H1 (cell line): ENCODE data around the gene UCKL1. TPM values are rescaled to one million over a fixed set of nuclear protein-coding genes. Genes with fewer than 3 reads are reported as not detected.
A peak's percentile ranks its signal among the peaks of the same experiment; 100 is the strongest.

Experiments used
- CTCF ChIA-PET: fragments of 300-600 bp; sonication (Branson Sonifier 250); formaldehyde crosslinking; loops from one replicate; lab custom pipeline; 2021; ENCODE audit not compliant: partially characterized antibody; lab: Charles Lee
- POLR2A ChIA-PET: fragments of 300-600 bp; sonication (Branson Sonifier 250); formaldehyde crosslinking; loops from one replicate; lab custom pipeline; 2021; ENCODE audit warnings: inconsistent platforms; ENCODE audit not compliant: partially characterized antibody; lab: Charles Lee
- DNase-seq, 2 experiments: peaks; one replicate each; pipeline versions ENCODE4 v3.0.0 to v3.0.0-alpha.2; 2010 to 2022; ENCODE audit warnings: low spot score in 2 of 2, low read depth in 1 of 2, mixed read lengths in 1 of 2
- FAIRE-seq: peaks from 2 replicates; lab custom pipeline; 2011; peaks lifted over from hg19 to GRCh38; lab: Jason Lieb, UNC
- H2AFZ ChIP-seq: 2 replicates; pipeline ENCODE4 v1.8.1; 2012; ENCODE audit warnings: low read length, inconsistent platforms
- H2AK5ac ChIP-seq: 2 replicates; pipeline ENCODE4 v1.6.1; 2013; ENCODE audit warnings: low read depth, low read length
- H2BK120ac ChIP-seq: replicated peaks from 2 replicates; pipeline ENCODE3; 2013; ENCODE audit warnings: low read depth, low read length, inconsistent platforms
- H2BK12ac ChIP-seq: 2 replicates; pipeline ENCODE4 v1.6.1; 2013; ENCODE audit warnings: low read depth, low read length
- H2BK15ac ChIP-seq: 2 replicates; pipeline ENCODE4 v1.6.1; 2013; ENCODE audit warnings: low read length
- H2BK20ac ChIP-seq: 2 replicates; pipeline ENCODE4 v1.6.1; 2013; ENCODE audit warnings: low read length
- H2BK5ac ChIP-seq: 2 replicates; pipeline ENCODE4 v1.6.1; 2013; ENCODE audit warnings: low read depth, low read length
- H3K14ac ChIP-seq: 2 replicates; pipeline ENCODE4 v1.6.1; 2013; ENCODE audit warnings: inconsistent platforms; ENCODE audit not compliant: insufficient read length
- H3K18ac ChIP-seq: 2 replicates; pipeline ENCODE4 v1.6.1; 2013; ENCODE audit warnings: low read length; ENCODE audit errors: extremely low read depth
- H3K23ac ChIP-seq: 2 replicates; pipeline ENCODE4 v1.6.1; 2013; ENCODE audit warnings: inconsistent platforms; ENCODE audit not compliant: insufficient read length
- H3K23me2 ChIP-seq: 2 replicates; pipeline ENCODE4 v1.6.1; 2013; ENCODE audit warnings: low read depth, low read length
- H3K27ac ChIP-seq: 2 replicates; pipeline ENCODE4 v1.6.1; 2011; ENCODE audit warnings: low read depth, low read length, inconsistent platforms
- H3K27me3 ChIP-seq, 4 experiments: replicated peaks in 1 of 4; 1 replicate in 1 of 4; 2 replicates in 3 of 4; pipeline versions ENCODE4 v1.6.1 to v1.8.1; 2011 to 2013; ENCODE audit warnings: low read length in 3 of 4, mild to moderate bottlenecking in 3 of 4, inconsistent platforms in 2 of 4, mixed read lengths in 2 of 4, moderate library complexity in 1 of 4; ENCODE audit not compliant: control insufficient read depth in 3 of 4, insufficient read depth in 3 of 4; ENCODE audit errors: extremely low read depth in 1 of 4
- H3K36me3 ChIP-seq, 4 experiments: 2 replicates each; pipeline versions ENCODE4 v1.6.1 to v1.8.1; 2011 to 2013; ENCODE audit warnings: mild to moderate bottlenecking in 4 of 4, low read length in 3 of 4, moderate library complexity in 2 of 4, control low read depth in 1 of 4, inconsistent platforms in 1 of 4; ENCODE audit not compliant: insufficient read depth in 4 of 4, control insufficient read depth in 2 of 4
- H3K4ac ChIP-seq: replicated peaks from 2 replicates; pipeline ENCODE3; 2013; ENCODE audit warnings: low read length, low read depth, mixed read lengths, inconsistent platforms; ENCODE audit not compliant: insufficient read length
- H3K4me1 ChIP-seq, 4 experiments: replicated peaks in 1 of 4; 1 replicate in 1 of 4; 2 replicates in 3 of 4; pipeline versions ENCODE4 v1.6.1 to v1.8.1; 2011 to 2013; ENCODE audit warnings: low read length in 3 of 4, inconsistent platforms in 2 of 4, mixed read lengths in 1 of 4; ENCODE audit not compliant: insufficient read depth in 4 of 4, control insufficient read depth in 3 of 4
- H3K4me2 ChIP-seq, 2 experiments: 2 replicates each; pipeline versions ENCODE4 v1.6.1 to v1.8.1; 2011 to 2013; ENCODE audit warnings: low read depth in 2 of 2, low read length in 2 of 2, control low read depth in 1 of 2, inconsistent platforms in 1 of 2, mild to moderate bottlenecking in 1 of 2; ENCODE audit not compliant: insufficient read depth in 1 of 2
- H3K4me3 ChIP-seq, 4 experiments: fragments of 200-600, 300-600 bp in 1 of 4; sonication (generic), shearing (Covaris generic), sonication (Bioruptor Twin) in 1 of 4; 2 replicates each; pipeline versions ENCODE4 v1.5.1 to v1.8.1; 2011 to 2016; ENCODE audit warnings: low read length in 4 of 4, low read depth in 3 of 4, control low read depth in 2 of 4, inconsistent platforms in 2 of 4, mild to moderate bottlenecking in 2 of 4, mixed read lengths in 1 of 4, moderate library complexity in 1 of 4; ENCODE audit not compliant: insufficient read depth in 2 of 4; ENCODE audit errors: extremely low read depth in 1 of 4
- H3K56ac ChIP-seq: replicated peaks from 2 replicates; pipeline ENCODE3; 2013; ENCODE audit warnings: low read depth, mild to moderate bottlenecking, mixed read lengths, low read length, inconsistent platforms; ENCODE audit not compliant: insufficient read length
- H3K79me1 ChIP-seq: 2 replicates; pipeline ENCODE4 v1.6.1; 2013; ENCODE audit warnings: low read depth, low read length, control low read depth
- H3K79me2 ChIP-seq, 2 experiments: 2 replicates each; pipeline versions ENCODE4 v1.6.1 to v1.8.1; 2012 to 2013; ENCODE audit warnings: low read length in 2 of 2, mild to moderate bottlenecking in 2 of 2, inconsistent platforms in 1 of 2; ENCODE audit not compliant: insufficient read depth in 2 of 2, control insufficient read depth in 1 of 2
- H3K9ac ChIP-seq, 4 experiments: replicated peaks in 1 of 4; 1 replicate in 1 of 4; 2 replicates in 3 of 4; pipeline versions ENCODE4 v1.6.1 to v1.8.1; 2011 to 2013; ENCODE audit warnings: low read depth in 3 of 4, low read length in 3 of 4, control low read depth in 2 of 4, mild to moderate bottlenecking in 2 of 4, moderate library complexity in 2 of 4, inconsistent platforms in 1 of 4; ENCODE audit errors: extremely low read depth in 1 of 4
- H3K9me3 ChIP-seq, 2 experiments: 2 replicates each; pipeline versions ENCODE4 v1.6.1 to v1.8.1; 2012 to 2013; ENCODE audit warnings: mild to moderate bottlenecking in 2 of 2, moderate library complexity in 2 of 2, control low read depth in 1 of 2, inconsistent platforms in 1 of 2, low read depth in 1 of 2, low read length in 1 of 2, mixed read lengths in 1 of 2; ENCODE audit not compliant: insufficient read depth in 2 of 2
- H4K20me1 ChIP-seq, 2 experiments: replicated peaks in 1 of 2; 2 replicates each; pipeline versions ENCODE3 to v1.8.1; 2011 to 2013; ENCODE audit warnings: inconsistent platforms in 2 of 2, low read length in 2 of 2, mild to moderate bottlenecking in 1 of 2; ENCODE audit not compliant: insufficient read depth in 2 of 2, control insufficient read depth in 1 of 2
- H4K5ac ChIP-seq: 2 replicates; pipeline ENCODE4 v1.6.1; 2013; ENCODE audit warnings: low read length, low read depth, mixed read lengths, inconsistent platforms; ENCODE audit not compliant: insufficient read length
- H4K8ac ChIP-seq: 2 replicates; pipeline ENCODE4 v1.8.0; 2013; ENCODE audit warnings: mild to moderate bottlenecking, moderate library complexity, low read length, inconsistent platforms; ENCODE audit not compliant: insufficient read depth; ENCODE audit errors: extremely low read depth
- H4K91ac ChIP-seq: replicated peaks from 2 replicates; pipeline ENCODE3; 2013; ENCODE audit warnings: low read length, mixed read lengths, inconsistent platforms; ENCODE audit not compliant: insufficient read length
- BCL11A ChIP-seq, 2 experiments: IDR thresholded peaks; one replicate each; pipeline ENCODE4 v1.6.1; 2011; ENCODE audit warnings: low read depth in 2 of 2, low read length in 2 of 2, mild to moderate bottlenecking in 2 of 2
- CREB1 ChIP-seq: IDR thresholded peaks from 2 replicates; pipeline ENCODE4 v1.6.1; 2012; ENCODE audit warnings: inconsistent platforms
- SIN3A ChIP-seq, 2 experiments: IDR thresholded peaks in 1 of 2; conservative IDR thresholded peaks in 1 of 2; 2 replicates each; pipeline ENCODE4 v1.6.1; 2011 to 2012; ENCODE audit warnings: low read length in 2 of 2, improper control_type of control experiment in 1 of 2, low read depth in 1 of 2, mild to moderate bottlenecking in 1 of 2
- WGBS, 2 experiments: shearing (Covaris generic) in 1 of 2; methylation state at CpG; one replicate each; pipeline versions ENCODE4 v1.1.6 to v1.1.7; 2013 to 2015; ENCODE audit warnings: low lambda C conversion rate in 2 of 2, mixed read lengths in 2 of 2, inconsistent platforms in 1 of 2, low coverage in 1 of 2, missing lambda C conversion rate in 1 of 2; ENCODE audit not compliant: insufficient replicate concordance in 2 of 2, insufficient coverage in 1 of 2, insufficient read length in 1 of 2; ENCODE audit errors: extremely low coverage in 1 of 2, missing lambda C conversion rate in 1 of 2; 5-methylcytosine and 5-hydroxymethylcytosine counted together
- polyA plus RNA-seq, 7 experiments: library from polyadenylated mRNA; depleted of rRNA in 3 of 7; stranded (reverse) in 5 of 7; unstranded in 2 of 7; fragments of >200 nt in 5 of 7; fragments of 200-250 nt in 2 of 7; gene quantifications; 1 replicate in 5 of 7; 2 replicates in 1 of 7; 4 replicates in 1 of 7; pipeline versions ENCODE4 v1.2.1 to v1.2.3, GENCODE V29; 2011 to 2013; ENCODE audit warnings: missing spikeins in 2 of 7, mixed read lengths in 2 of 7
- total RNA-seq: library from RNA; stranded (reverse); fragmentation: NEBNext Ultra II Directional; extraction: Animal tissue kit (Norgen Biotek cat#: 25700); gene quantifications from 2 replicates; pipeline ENCODE4 v1.2.1, GENCODE V29; 2021

The UCKL1 gene
- total and polyA plus RNA-seq, 2 of the 8 experiments (the other 6 are each of a cell fraction or from before 2014, with no cell fraction given), result 36.5 to 91.2 TPM

DNA sequence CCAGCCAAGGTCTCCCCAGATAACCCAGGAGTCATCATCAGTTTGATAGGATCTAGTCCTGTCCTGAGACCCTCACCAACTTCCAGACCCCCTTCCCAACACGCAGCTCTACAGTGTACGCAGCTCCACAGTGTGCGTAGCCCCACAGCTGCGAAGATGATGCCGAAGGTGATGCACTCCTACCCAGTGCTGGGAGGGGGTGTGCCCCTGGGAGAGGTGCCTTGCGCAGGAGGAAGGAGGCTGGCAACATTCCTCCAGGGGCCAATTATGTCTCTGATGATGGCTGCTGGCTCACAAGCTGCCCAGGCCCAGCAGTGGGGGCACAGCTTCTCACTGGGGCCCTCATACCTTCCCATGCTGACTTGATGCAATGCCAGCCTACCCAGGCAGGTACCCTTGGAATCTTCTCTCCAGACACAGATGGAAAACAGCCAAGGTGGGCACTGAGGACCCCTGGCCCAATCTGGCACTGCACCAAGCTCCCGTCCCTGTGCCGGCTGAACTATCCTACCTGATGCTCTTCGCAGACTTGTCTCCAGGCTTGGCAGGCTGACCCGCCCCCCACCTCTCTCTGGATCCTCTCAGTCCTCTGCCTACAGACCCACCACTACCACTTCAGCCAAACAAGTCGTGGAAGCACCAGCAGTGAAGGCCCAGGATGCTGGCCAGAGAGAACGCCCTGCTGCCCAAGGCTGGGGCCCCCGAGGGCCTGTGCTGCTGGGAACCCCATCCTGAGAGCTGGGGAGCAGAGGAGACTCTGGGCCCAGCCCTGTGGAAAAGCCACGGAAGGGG, 12.1 kb upstream of the UCKL1 start:
- Histone ChIP-seq H3K23me2 (peaks cover 12% of the 10 kb centered on the region; the same call in 1 of the 2 replicates), H3K79me2 (no peaks in the 10 kb centered on the region; a peak in 1 of 4 replicates), H2BK15ac (no peak overlapping the region), H3K9ac (peak overlapping the region in 1 of 4 experiments; percentile 50; a peak in 1 of 7 replicates), H3K4me3 (peak overlapping the region; percentile 45 to 73 (median 56); a peak in 6 of 8 replicates), H2BK20ac (no peak overlapping the region), H2BK12ac (no peak overlapping the region), H3K4ac (peak overlapping the region; percentile 81), H2BK120ac (no peak overlapping the region), H3K27ac (no peak overlapping the region), H3K18ac (no peak overlapping the region), H3K4me2 (peak overlapping the region; percentile 75 to 76), H3K9me3 (peaks cover 40 to 43% of the 10 kb centered on the region in 2 experiments), H3K14ac (no peak overlapping the region), H3K36me3 (peaks cover 15 to 38% (median 30%) of the 10 kb centered on the region in 4 experiments), H2AK5ac (no peak overlapping the region), H2BK5ac (no peak overlapping the region), H3K27me3 (peaks cover 0 to 6% (median 2%) of the 10 kb centered on the region in 4 experiments; a peak in 2 of 7 replicates), H3K23ac (no peak overlapping the region), H4K5ac (no peak overlapping the region), H4K91ac (no peak overlapping the region), H3K79me1 (peaks cover 4% of the 10 kb centered on the region), H4K8ac (0 out of 2 replicates have a peak overlapping the region, but pooled peaks have one; percentile 28), H4K20me1 (peaks cover 0 to 8% of the 10 kb centered on the region in 2 experiments), H3K56ac (no peak overlapping the region), H2AFZ (no peak overlapping the region), H3K4me1 (peaks cover 0 to 13% (median 5%) of the 10 kb centered on the region in 4 experiments; a peak in 6 of 7 replicates)
- ChIA-PET CTCF (interaction anchor here (1.4 kb wide), 1 partner anchor 34 kb away, joined by 4 read pairs; no protein-coding TSS in a partner anchor), POLR2A (interaction anchor here (0.6 to 2.6 kb wide), 5 partner anchors 9 to 47 kb away, joined by 4 to 11 read pairs (median 4); partner anchors contain the start of gene UCKL1)
- DNase-seq, result no peak
- WGBS, 2 experiments, result 93% methylated on average over 13 of the region's 14 CpGs; no CpG with 5 or more reads in 1 of the 2 experiments
- TF ChIP-seq BCL11A (IDR thresholded peaks at IDR 0.05; ENCODE audit: low read depth in 2 of 2, low read length in 2 of 2), result no peak
- TF ChIP-seq CREB1, result no peak
- TF ChIP-seq SIN3A (conservative IDR thresholded peaks at IDR 0.05 in 1 of 2, IDR thresholded peaks at IDR 0.05 in 1 of 2; ENCODE audit: low read depth in 1 of 2, low read length in 2 of 2), result no peak
- FAIRE-seq, result no peak
